Mesothelial cell of epicardium (in vitro differentiated cells): Measurements from ENCODE around the gene ALPK3. TPM values are rescaled to one million over a fixed set of nuclear protein-coding genes. Genes with fewer than 3 reads are reported as not detected.

Experiments
- DNase-seq, 2 experiments: peaks; one replicate each; pipeline ENCODE4 v3.0.0; 2021; ENCODE audit warnings: low spot score in 2 of 2; ENCODE audit not compliant: unreplicated experiment in 2 of 2
- H3K27ac Mint-ChIP-seq: 2 replicates; pipeline ENCODE4 v1.8.0; 2021; ENCODE audit warnings: mixed read lengths
- H3K27me3 Mint-ChIP-seq: 2 replicates; pipeline ENCODE4 v1.8.0; 2021; ENCODE audit warnings: low read depth, mixed read lengths
- H3K36me3 Mint-ChIP-seq: 2 replicates; pipeline ENCODE4 v1.8.0; 2021; ENCODE audit warnings: mixed read lengths
- H3K4me1 Mint-ChIP-seq: 2 replicates; pipeline ENCODE4 v1.8.0; 2021; ENCODE audit warnings: mixed read lengths
- H3K4me3 Mint-ChIP-seq: 2 replicates; pipeline ENCODE4 v1.8.0; 2021; ENCODE audit warnings: mild to moderate bottlenecking, moderate library complexity, mixed read lengths
- H3K9me3 Mint-ChIP-seq: 2 replicates; pipeline ENCODE4 v1.8.0; 2021; ENCODE audit warnings: mixed read lengths
- CTCF ChIP-seq: fragments of 200-600 bp; sonication (generic); IDR thresholded peaks from one replicate; pipeline ENCODE4 v1.5.0; 2021; ENCODE audit warnings: antibody characterized with exemption; ENCODE audit not compliant: unreplicated experiment
- total RNA-seq: library from RNA; stranded (reverse); gene quantifications from 3 replicates; pipeline ENCODE4 v1.2.1, GENCODE V29; 2021

The ALPK3 gene
- total RNA-seq, 1 donor from 2014 or later, result 31.3 TPM

DNA sequence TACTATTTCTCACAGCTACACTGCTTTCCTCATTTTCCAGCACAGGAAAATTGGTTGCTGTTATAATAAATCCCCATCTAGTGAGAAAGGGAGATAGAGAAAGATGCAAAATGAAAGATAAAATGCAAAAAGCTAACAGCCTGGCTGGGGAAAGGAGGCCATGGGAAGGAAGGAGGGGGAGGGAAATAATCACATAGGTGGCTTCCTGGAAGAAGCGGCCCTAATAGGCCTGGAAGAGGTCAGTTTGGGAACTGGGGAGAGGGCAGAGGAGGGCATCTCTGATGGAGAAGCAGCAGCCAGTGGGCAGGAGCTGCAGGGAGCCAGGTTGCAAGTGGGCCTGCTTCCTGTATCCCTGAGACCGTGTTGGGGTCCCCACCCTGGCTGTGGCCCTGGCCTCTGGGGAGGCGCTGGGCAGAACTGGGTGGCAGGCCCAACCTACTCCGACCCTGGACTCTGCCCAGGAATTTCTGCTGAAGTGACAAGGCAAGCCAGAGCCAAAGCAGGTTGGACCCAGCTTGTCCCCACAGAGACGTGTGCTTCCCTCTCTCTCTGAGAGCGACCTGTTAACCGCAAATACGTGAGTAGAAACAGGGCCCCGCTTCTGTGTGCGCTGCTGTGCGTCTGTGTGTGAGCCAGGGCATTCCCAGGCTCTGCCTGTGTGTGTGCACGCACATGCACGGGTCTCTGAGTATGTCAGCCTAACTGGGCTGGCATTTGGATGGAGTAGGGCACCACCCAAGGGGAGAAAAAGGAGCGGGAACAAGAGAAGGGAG is 69.2 kb downstream of the ALPK3 start:
- DNase-seq, result no peak
- Mint-ChIP-seq H3K27ac (no peak overlapping the region), H3K4me3 (no peak overlapping the region), H3K4me1 (no peaks in the 10 kb centered on the region), H3K36me3 (no peaks in the 10 kb centered on the region), H3K27me3 (no peaks in the 10 kb centered on the region), H3K9me3 (no peaks in the 10 kb centered on the region)
- no peak for TF ChIP-seq CTCF

GRCh38 chr15:84886984-84887299 is 69.8 kb downstream of the ALPK3 start:
- Mint-ChIP-seq H3K9me3 (no peaks in the 10 kb centered on the region), H3K36me3 (no peaks in the 10 kb centered on the region), H3K27me3 (no peaks in the 10 kb centered on the region), H3K27ac (no peak overlapping the region), H3K4me3 (no peak overlapping the region), H3K4me1 (no peaks in the 10 kb centered on the region)
- TF ChIP-seq CTCF, result no peak
- no peak for DNase-seq

- no peak for TF ChIP-seq CTCF
- Mint-ChIP-seq H3K27ac (no peak overlapping the region), H3K4me1 (no peaks in the 10 kb centered on the region), H3K4me3 (no peak overlapping the region), H3K9me3 (no peaks in the 10 kb centered on the region), H3K27me3 (no peaks in the 10 kb centered on the region), H3K36me3 (no peaks in the 10 kb centered on the region)
- no peak for DNase-seq
Observed at GRCh38 chr15:84887938-84888337, 70.8 kb downstream of the ALPK3 start.

- DNase-seq, result no peak
- TF ChIP-seq CTCF, result no peak
- H3K4me1 Mint-ChIP-seq, result no peaks in the 10 kb centered on the region
- H3K27ac Mint-ChIP-seq, result no peak overlapping the region
- no peaks in the 10 kb centered on the region for H3K9me3 Mint-ChIP-seq
- H3K27me3 Mint-ChIP-seq, result no peaks in the 10 kb centered on the region
- H3K4me3 Mint-ChIP-seq, result no peak overlapping the region
- no peaks in the 10 kb centered on the region for H3K36me3 Mint-ChIP-seq
Observed at GRCh38 chr15:84888639-84889038, 71.5 kb downstream of the ALPK3 start.

- no peak for TF ChIP-seq CTCF
Observed at GRCh38 chr15:84889313-84889990, 72.3 kb downstream of the ALPK3 start.

More at GRCh38 chr15:84889313-84889990, 72.3 kb downstream of the ALPK3 start:
- Mint-ChIP-seq H3K27ac (no peak overlapping the region), H3K36me3 (no peaks in the 10 kb centered on the region), H3K9me3 (no peaks in the 10 kb centered on the region), H3K27me3 (no peaks in the 10 kb centered on the region), H3K4me1 (no peaks in the 10 kb centered on the region), H3K4me3 (no peak overlapping the region)
- DNase-seq, result no peak
